Activated T-helper 1 cell treated with Interleukin-2 at 50 U/mL for 16 hours (primary cell): Measurements from ENCODE around the gene KCNJ13.

Experiments
- DNase-seq: peaks from one replicate; pipeline ENCODE4 v3.0.0-alpha.2; 2020; ENCODE audit warnings: low read depth

The KCNJ13 gene

GRCh38 chr2:232776435-232776834 is at the start of gene KCNJ13:
Gene KCNJ13 (minus strand): TSS chr2:232776565. CDS start chr2:232771362, 5,203 bp downstream.
- DNase-seq = no peak

- DNase-seq = no peak
Observed at GRCh38 chr2:232817756-232818155, 41.4 kb upstream of the KCNJ13 start.

GRCh38 chr2:232816657-232817056 is 40.3 kb upstream of the KCNJ13 start:
- DNase-seq = no peak

GRCh38 chr2:232815569-232815968 is 39.2 kb upstream of the KCNJ13 start:
- DNase-seq = no peak

GRCh38 chr2:232810444-232810843 is 34.1 kb upstream of the KCNJ13 start:
- DNase-seq = no peak

GRCh38 chr2:232809349-232810124 is 33.2 kb upstream of the KCNJ13 start:
- DNase-seq = no peak

- DNase-seq = no peak
Observed at GRCh38 chr2:232802091-232802490, 25.7 kb upstream of the KCNJ13 start.

GRCh38 chr2:232800166-232800565 is 23.8 kb upstream of the KCNJ13 start:
- no peak for DNase-seq

GRCh38 chr2:232798187-232798586 is 21.8 kb upstream of the KCNJ13 start:
- no peak for DNase-seq

GRCh38 chr2:232795920-232796319 is 19.6 kb upstream of the KCNJ13 start:
- no peak for DNase-seq

GRCh38 chr2:232794981-232795380 is 18.6 kb upstream of the KCNJ13 start:
- no peak for DNase-seq

GRCh38 chr2:232793271-232793670 is 16.9 kb upstream of the KCNJ13 start:
- no peak for DNase-seq

- DNase-seq = no peak
Observed at GRCh38 chr2:232791518-232791917, 15.2 kb upstream of the KCNJ13 start.

- no peak for DNase-seq
Observed at GRCh38 chr2:232789082-232789481, 12.7 kb upstream of the KCNJ13 start.

GRCh38 chr2:232787806-232788205 is 11.4 kb upstream of the KCNJ13 start:
- no peak for DNase-seq

GRCh38 chr2:232783278-232783677 is 6.9 kb upstream of the KCNJ13 start:
- no peak for DNase-seq

- no peak for DNase-seq
Observed at GRCh38 chr2:232781765-232782164, 5.4 kb upstream of the KCNJ13 start.

GRCh38 chr2:232779934-232780333 is 3.6 kb upstream of the KCNJ13 start:
- no peak for DNase-seq

- no peak for DNase-seq
Observed at GRCh38 chr2:232779465-232779864, 3.1 kb upstream of the KCNJ13 start.

GRCh38 chr2:232777276-232777675 is 911 bp upstream of the KCNJ13 start:
- DNase-seq = no peak

- no peak for DNase-seq
Observed at GRCh38 chr2:232773815-232774214, 2.5 kb downstream of the KCNJ13 start.

GRCh38 chr2:232772531-232772930 is 3.8 kb downstream of the KCNJ13 start:
- no peak for DNase-seq

- DNase-seq = no peak
Observed at GRCh38 chr2:232771870-232772269, 4.5 kb downstream of the KCNJ13 start.

- DNase-seq = no peak
Observed at GRCh38 chr2:232770207-232770606, 6.2 kb downstream of the KCNJ13 start.
